Smooth muscle cell (in vitro differentiated cells): Measurements from ENCODE around the gene PPM1E. TPM values are rescaled to one million over a fixed set of nuclear protein-coding genes. Genes with fewer than 3 reads are reported as not detected.
"Not testable (repeated sequence)": the region's sequence is repeated elsewhere in the genome, so short reads cannot be mapped to it uniquely, and the experiment has no call there.

Experiments used
- DNase-seq: peaks from one replicate; lab custom pipeline; 2025; ENCODE audit not compliant: unreplicated experiment; lab: John Stamatoyannopoulos, UW
- H2AFZ ChIP-seq: fragments of 200-600 bp; sonication (generic); 2 replicates; pipeline ENCODE4 v1.6.0; 2016; ENCODE audit warnings: antibody characterized with exemption, low read depth, mild to moderate bottlenecking
- H3F3A ChIP-seq: fragments of 200-600 bp; sonication (generic); 2 replicates; pipeline ENCODE4 v1.6.0; 2017; ENCODE audit warnings: antibody characterized with exemption, low read depth
- H3K27ac ChIP-seq: fragments of 200-600 bp; sonication (generic); 2 replicates; pipeline ENCODE4 v1.5.1; 2016; ENCODE audit warnings: low read depth, mild to moderate bottlenecking
- H3K27me3 ChIP-seq: fragments of 200-600 bp; sonication (generic); 2 replicates; pipeline ENCODE4 v1.6.1; 2016; ENCODE audit warnings: low read depth, mild to moderate bottlenecking
- H3K36me3 ChIP-seq: fragments of 200-600 bp; sonication (generic); 2 replicates; pipeline ENCODE4 v1.5.1; 2016; ENCODE audit warnings: low read depth
- H3K4me1 ChIP-seq: fragments of 200-600 bp; sonication (generic); 2 replicates; pipeline ENCODE4 v1.5.1; 2016; ENCODE audit warnings: low read depth
- H3K4me2 ChIP-seq: fragments of 200-600 bp; sonication (generic); 2 replicates; pipeline ENCODE4 v1.6.0; 2016; ENCODE audit warnings: mild to moderate bottlenecking
- H3K4me3 ChIP-seq: fragments of 200-600 bp; sonication (generic); 2 replicates; pipeline ENCODE4 v1.5.1; 2016; ENCODE audit warnings: mild to moderate bottlenecking
- H3K79me2 ChIP-seq: fragments of 200-600 bp; sonication (generic); 2 replicates; pipeline ENCODE4 v1.6.0; 2016; ENCODE audit warnings: low read depth, mild to moderate bottlenecking
- H3K9ac ChIP-seq: fragments of 200-600 bp; sonication (generic); 2 replicates; pipeline ENCODE4 v1.6.0; 2016; ENCODE audit warnings: low read depth
- H3K9me3 ChIP-seq: fragments of 200-600 bp; sonication (generic); replicated peaks from 2 replicates; pipeline ENCODE4 v1.5.1; 2016; ENCODE audit warnings: low read depth
- H4K20me1 ChIP-seq: fragments of 200-600 bp; sonication (generic); 2 replicates; pipeline ENCODE4 v1.6.0; 2016; ENCODE audit warnings: low read depth
- WGBS: methylation state at CpG from one replicate; pipeline ENCODE4 v1.1.7; 2016; ENCODE audit warnings: low lambda C conversion rate; 5-methylcytosine and 5-hydroxymethylcytosine counted together
- polyA plus RNA-seq: library from polyadenylated mRNA; unstranded; fragments of >200 nt; fragmentation: Nextera tagmentation; extraction: Ambion mirVana; gene quantifications from 2 replicates; pipeline ENCODE4 v1.2.1, GENCODE V29; 2016
- total RNA-seq: library from RNA; depleted of rRNA; stranded (reverse); fragments of >200 nt; gene quantifications from 2 replicates; pipeline ENCODE4 v1.2.3, GENCODE V29; 2014
- TF ChIP-seq, protein P1 (sequence below): fragments of 200-600 bp; sonication (generic); IDR thresholded peaks from 2 replicates; pipeline ENCODE4 v1.5.1; 2017; ENCODE audit warnings: borderline replicate concordance, mild to moderate bottlenecking, antibody characterized with exemption; ENCODE audit not compliant: insufficient read depth, poor library complexity, severe bottlenecking

PPM1E gene
- total and polyA plus RNA-seq, 2 experiments from 2014 or later, result 0.29 to 0.72 TPM

DNA sequence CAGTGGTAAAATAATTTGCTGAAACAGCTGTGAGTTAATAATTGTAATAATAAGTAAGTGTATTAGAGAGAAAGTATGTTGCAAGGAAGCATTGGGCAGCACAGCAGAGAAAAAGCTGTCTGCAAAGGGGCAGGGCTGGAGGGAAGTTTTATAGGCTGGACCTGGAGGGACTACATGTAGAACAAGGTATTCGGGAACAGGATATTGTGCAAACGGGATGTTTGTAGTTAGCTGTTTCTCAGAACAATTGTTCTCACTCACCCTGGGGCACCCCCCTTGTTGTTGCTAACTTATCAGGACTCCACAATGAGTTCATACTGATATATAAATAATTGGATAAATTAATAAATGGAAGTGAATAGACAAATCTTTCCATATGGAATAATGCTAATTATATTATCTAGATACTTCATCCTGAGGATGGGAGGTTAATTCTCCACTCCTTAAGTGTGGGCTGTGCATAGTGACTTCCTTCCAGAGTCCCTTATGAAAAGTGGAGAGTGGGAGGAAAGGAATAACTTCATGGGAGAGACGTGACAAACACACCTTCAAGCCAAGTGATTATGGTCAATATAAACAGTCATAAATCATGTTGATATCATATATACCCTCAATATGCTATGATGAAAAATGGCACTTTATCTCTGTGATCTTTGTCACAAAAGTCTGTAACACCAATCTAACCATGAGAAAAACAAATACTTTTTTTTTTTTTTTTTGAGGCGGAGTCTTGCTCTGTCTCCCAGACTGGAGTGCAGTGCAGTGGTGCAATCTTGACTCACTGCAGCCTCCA lies 85.4 kb downstream of the PPM1E start:
- no peak overlapping the region for H3K9ac ChIP-seq
- H3K4me1 ChIP-seq, result no peaks in the 10 kb centered on the region
- no peaks in the 10 kb centered on the region for H3K9me3 ChIP-seq
- H3K4me2 ChIP-seq, result no peak overlapping the region
- no peaks in the 10 kb centered on the region for H3K79me2 ChIP-seq
- no peak overlapping the region for H3K4me3 ChIP-seq
- H4K20me1 ChIP-seq, result no peaks in the 10 kb centered on the region
- DNase-seq, result no peak
- no peak overlapping the region for H2AFZ ChIP-seq
- WGBS, result 93% methylated on average over 4 of the region's 4 CpGs
- TF ChIP-seq, protein P1, sequence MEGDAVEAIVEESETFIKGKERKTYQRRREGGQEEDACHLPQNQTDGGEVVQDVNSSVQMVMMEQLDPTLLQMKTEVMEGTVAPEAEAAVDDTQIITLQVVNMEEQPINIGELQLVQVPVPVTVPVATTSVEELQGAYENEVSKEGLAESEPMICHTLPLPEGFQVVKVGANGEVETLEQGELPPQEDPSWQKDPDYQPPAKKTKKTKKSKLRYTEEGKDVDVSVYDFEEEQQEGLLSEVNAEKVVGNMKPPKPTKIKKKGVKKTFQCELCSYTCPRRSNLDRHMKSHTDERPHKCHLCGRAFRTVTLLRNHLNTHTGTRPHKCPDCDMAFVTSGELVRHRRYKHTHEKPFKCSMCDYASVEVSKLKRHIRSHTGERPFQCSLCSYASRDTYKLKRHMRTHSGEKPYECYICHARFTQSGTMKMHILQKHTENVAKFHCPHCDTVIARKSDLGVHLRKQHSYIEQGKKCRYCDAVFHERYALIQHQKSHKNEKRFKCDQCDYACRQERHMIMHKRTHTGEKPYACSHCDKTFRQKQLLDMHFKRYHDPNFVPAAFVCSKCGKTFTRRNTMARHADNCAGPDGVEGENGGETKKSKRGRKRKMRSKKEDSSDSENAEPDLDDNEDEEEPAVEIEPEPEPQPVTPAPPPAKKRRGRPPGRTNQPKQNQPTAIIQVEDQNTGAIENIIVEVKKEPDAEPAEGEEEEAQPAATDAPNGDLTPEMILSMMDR, result no peak
- H3F3A ChIP-seq, result no peaks in the 10 kb centered on the region
- no peak overlapping the region for H3K27ac ChIP-seq
- H3K27me3 ChIP-seq, result no peaks in the 10 kb centered on the region
- H3K36me3 ChIP-seq, result no peaks in the 10 kb centered on the region

DNA sequence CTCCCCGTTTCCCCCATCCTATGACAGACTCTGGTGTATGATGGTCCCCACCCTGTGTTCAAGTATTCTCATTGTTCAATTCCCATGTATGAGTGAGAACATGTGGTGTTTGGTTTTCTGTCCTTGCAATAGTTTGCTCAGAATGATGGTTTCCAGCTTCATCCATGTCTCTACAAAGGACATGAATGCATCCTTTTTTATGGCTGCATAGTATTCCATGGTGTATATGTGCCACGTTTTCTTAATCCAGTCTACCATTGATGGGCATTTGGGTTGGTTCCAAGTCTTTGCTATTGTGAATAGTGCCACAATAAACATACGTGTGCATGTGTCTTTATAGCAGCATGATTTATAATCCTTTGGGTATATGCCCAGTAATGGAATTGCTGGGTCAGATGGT lies 90.8 kb downstream of the PPM1E start:
- not testable (repeated sequence) for H3K4me2 ChIP-seq, H3K4me1 ChIP-seq, H3K36me3 ChIP-seq, H3K4me3 ChIP-seq, H3F3A ChIP-seq, H3K9ac ChIP-seq, H2AFZ ChIP-seq, H4K20me1 ChIP-seq, H3K27me3 ChIP-seq, DNase-seq, H3K79me2 ChIP-seq, H3K27ac ChIP-seq, H3K9me3 ChIP-seq
- WGBS, result 88% methylated on average over 3 of the region's 3 CpGs

DNA sequence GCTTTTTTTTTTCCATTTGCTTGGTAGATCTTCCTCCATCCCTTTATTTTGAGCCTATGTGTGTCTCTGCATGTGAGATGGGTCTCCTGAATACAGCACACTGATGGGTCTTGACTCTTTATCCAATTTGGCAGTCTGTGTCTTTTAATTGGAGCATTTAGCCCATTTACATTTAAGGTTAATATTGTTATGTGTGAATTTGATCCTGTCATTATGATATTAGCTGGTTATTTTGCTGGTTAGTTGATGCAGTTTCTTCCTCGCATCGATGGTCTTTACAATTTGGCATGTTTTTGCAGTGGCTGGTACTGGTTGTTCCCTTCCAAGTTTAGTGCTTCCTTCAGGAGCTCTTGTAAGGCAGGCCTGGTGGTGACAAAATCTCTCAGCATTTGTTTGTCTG lies 94.5 kb downstream of the PPM1E start:
- H3K9me3 ChIP-seq, H3K27ac ChIP-seq, DNase-seq, H3K27me3 ChIP-seq, H2AFZ ChIP-seq, H3K79me2 ChIP-seq, H3K4me3 ChIP-seq, H3F3A ChIP-seq, H3K9ac ChIP-seq, H3K36me3 ChIP-seq, H3K4me2 ChIP-seq, H4K20me1 ChIP-seq, H3K4me1 ChIP-seq: not testable (repeated sequence)
- WGBS, result 92% methylated on average over 2 of the region's 2 CpGs

DNA sequence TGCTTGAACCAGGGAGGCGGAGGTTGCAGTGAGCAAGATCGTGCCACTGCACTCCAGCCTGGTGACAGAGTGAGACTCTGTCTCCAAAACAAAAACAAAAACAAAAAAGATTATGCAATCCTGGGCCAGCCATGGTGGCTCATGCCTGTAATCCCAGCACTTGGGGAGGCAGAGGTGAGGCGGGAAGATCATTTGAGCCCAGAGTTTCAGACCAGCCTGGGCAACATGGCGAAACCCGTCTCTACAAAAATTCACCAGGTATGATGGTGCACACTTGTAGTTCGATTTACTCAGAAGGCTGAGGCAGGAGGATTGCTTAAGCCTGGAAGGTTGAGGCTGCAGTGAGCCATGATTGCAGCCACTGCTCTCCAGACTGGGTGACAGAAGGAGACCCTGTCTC lies 109.6 kb downstream of the PPM1E start:
- no peak overlapping the region for H3K4me2 ChIP-seq
- H2AFZ ChIP-seq, result no peak overlapping the region
- WGBS, result 94% methylated on average over 6 of the region's 6 CpGs
- no peak overlapping the region for H3K4me3 ChIP-seq
- no peaks in the 10 kb centered on the region for H3K79me2 ChIP-seq
- H4K20me1 ChIP-seq, result no peaks in the 10 kb centered on the region
- no peaks in the 10 kb centered on the region for H3K9me3 ChIP-seq
- no peaks in the 10 kb centered on the region for H3F3A ChIP-seq
- no peak overlapping the region for H3K27ac ChIP-seq
- H3K9ac ChIP-seq, result no peak overlapping the region
- DNase-seq, result no peak
- TF ChIP-seq, protein P1, result no peak
- H3K27me3 ChIP-seq, result no peaks in the 10 kb centered on the region
- no peaks in the 10 kb centered on the region for H3K36me3 ChIP-seq
- no peaks in the 10 kb centered on the region for H3K4me1 ChIP-seq

DNA sequence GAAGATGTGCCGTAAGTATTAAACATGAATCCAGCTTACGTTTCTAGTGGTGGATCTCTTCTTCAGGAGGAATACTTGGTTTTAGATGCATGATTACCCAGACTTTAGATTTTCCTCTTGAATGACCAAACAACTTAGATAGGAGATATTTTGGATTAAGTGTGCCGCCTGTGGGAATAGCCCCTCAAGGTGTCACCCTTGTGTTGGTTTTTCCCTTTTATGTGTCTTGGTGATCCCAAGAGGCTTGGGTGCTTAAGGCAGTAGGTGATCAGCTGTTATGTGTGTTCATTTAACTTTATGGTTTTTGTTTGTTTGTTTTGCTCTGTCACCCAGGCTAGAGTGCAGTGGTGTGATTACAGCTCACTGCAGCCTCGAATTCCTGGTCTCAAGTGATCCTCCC lies 115.1 kb downstream of the PPM1E start:
- H3K27me3 ChIP-seq, result no peaks in the 10 kb centered on the region
- no peaks in the 10 kb centered on the region for H3K4me1 ChIP-seq
- H3K9me3 ChIP-seq, result no peaks in the 10 kb centered on the region
- TF ChIP-seq, protein P1, result no peak
- no peak overlapping the region for H3K4me2 ChIP-seq
- H3K4me3 ChIP-seq, result no peak overlapping the region
- 87% methylated on average over 4 of the region's 4 CpGs for WGBS
- H3F3A ChIP-seq, result no peaks in the 10 kb centered on the region
- no peak overlapping the region for H3K9ac ChIP-seq
- no peak overlapping the region for H3K27ac ChIP-seq
- no peak for DNase-seq
- H2AFZ ChIP-seq, result no peak overlapping the region
- H4K20me1 ChIP-seq, result no peaks in the 10 kb centered on the region
- H3K79me2 ChIP-seq, result no peaks in the 10 kb centered on the region
- H3K36me3 ChIP-seq, result no peaks in the 10 kb centered on the region
